ENCODE data around the gene FBXW5.

Gene FBXW5

DNA sequence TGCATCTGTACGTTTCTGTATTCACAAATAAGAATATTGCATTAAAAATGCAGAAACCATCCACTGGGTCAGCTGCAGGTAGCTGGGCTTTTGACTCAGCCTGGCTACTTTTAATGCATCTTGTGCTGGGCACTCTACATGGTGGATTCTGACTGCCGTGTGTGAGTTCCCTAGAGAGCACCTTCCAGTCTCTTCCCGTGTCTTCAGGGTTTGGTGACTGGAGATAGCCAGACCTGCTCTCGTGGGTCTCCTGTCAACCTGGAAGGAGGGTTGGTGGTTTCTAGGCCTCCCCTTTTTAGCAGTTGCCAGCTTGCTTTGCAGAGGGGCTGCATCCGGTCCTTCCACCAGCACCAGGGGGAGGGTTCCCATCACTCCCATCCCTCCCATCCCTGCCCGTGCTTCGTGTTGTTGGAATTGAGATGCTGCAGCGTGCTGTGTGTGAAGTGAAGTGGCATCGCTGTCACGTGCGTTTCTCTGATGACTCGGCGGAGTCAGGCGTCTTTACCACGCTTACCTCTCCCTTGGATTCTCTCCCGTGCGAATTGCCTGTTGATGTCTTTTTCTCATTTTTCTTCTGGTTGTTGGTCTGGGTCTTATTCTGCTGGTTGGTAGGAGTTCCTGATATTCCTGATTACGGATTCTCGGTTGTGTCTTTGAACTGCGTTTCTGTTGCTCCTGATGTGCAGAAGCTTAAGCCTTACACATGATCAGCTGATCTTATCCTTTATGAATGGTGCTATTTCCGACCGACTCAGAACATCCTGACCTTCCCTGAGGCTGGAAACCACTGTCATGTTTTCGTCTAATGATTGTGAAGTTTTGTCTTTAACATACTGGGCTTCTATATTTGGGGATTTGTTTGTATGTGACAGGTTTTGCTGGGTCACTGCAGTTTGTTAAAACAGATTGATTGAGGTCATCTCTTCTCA is 16.9 kb downstream of the FBXW5 start:
- no peak overlapping the region for H3K27ac Mint-ChIP-seq
- H3K4me3 Mint-ChIP-seq: no peak overlapping the region
- peaks cover 2% of the 10 kb centered on the region for H3K4me1 Mint-ChIP-seq (ENCODE audit: low read depth)
- H3K36me3 Mint-ChIP-seq (ENCODE audit: low read depth): peaks cover 45% of the 10 kb centered on the region
- no peaks in the 10 kb centered on the region for H3K9me3 Mint-ChIP-seq
- no peak for DNase-seq (ENCODE audit: low spot score)
- H3K27me3 Mint-ChIP-seq (ENCODE audit: low read depth): no peaks in the 10 kb centered on the region

DNA sequence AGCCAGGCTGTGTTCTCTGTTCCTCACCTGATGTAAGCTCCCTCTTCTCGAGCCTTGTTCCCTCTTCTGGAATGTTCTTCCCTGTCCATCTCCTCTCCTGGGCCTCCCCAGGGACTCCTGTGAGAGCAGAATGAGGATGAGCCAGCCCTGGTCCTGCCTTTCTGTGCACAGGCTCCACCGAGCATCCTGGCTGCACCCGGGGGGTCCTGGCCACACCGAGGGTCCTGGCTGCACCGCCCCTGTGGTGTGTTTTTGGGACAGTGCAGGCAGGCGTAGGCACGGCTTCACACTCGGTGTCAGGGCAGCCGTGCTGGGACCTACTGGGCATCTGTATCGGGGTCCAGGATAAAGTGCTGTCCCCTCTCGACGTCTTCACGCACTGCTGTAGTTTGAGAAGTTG is 17.8 kb downstream of the FBXW5 start:
- no peak for DNase-seq (ENCODE audit: low spot score)
- Mint-ChIP-seq H3K27me3 (ENCODE audit: low read depth) (no peaks in the 10 kb centered on the region), H3K4me3 (no peak overlapping the region), H3K9me3 (no peaks in the 10 kb centered on the region), H3K36me3 (ENCODE audit: low read depth) (peaks cover 45% of the 10 kb centered on the region), H3K27ac (no peak overlapping the region), H3K4me1 (ENCODE audit: low read depth) (peaks cover under 1% of the 10 kb centered on the region)

DNA sequence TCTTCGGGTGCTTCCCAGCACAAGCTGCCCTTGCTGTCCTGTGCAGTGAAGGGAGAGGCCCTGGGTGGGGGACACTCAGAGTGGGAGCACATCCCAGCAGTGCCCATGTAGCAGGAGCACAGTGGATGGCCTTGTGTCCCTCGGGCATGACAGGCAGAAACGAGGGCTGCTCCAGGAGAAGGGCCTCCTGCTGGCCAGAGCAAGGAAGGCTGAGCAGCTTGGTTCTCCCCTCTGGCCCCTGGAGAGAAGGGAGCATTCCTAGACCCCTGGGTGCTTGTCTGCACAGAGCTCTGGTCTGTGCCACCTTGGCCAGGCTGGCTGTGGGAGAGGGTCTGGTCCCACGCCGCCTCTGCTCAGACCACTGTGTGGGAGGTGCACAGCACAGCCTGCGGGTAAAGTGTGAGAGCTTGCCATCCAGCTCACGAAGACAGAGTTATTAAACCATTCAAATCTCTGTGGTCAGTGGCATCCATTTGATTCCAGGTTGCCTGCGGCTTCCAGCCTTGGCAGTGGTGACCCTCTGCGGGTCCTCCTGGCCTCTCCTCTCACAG is 18.3 kb downstream of the FBXW5 start:
- no peak overlapping the region for H3K4me3 Mint-ChIP-seq
- H3K4me1 Mint-ChIP-seq (ENCODE audit: low read depth): no peaks in the 10 kb centered on the region
- H3K27ac Mint-ChIP-seq: no peak overlapping the region
- H3K36me3 Mint-ChIP-seq (ENCODE audit: low read depth): peaks cover 42% of the 10 kb centered on the region
- H3K9me3 Mint-ChIP-seq: no peaks in the 10 kb centered on the region
- H3K27me3 Mint-ChIP-seq (ENCODE audit: low read depth): no peaks in the 10 kb centered on the region
- no peak for DNase-seq (ENCODE audit: low spot score)

DNA sequence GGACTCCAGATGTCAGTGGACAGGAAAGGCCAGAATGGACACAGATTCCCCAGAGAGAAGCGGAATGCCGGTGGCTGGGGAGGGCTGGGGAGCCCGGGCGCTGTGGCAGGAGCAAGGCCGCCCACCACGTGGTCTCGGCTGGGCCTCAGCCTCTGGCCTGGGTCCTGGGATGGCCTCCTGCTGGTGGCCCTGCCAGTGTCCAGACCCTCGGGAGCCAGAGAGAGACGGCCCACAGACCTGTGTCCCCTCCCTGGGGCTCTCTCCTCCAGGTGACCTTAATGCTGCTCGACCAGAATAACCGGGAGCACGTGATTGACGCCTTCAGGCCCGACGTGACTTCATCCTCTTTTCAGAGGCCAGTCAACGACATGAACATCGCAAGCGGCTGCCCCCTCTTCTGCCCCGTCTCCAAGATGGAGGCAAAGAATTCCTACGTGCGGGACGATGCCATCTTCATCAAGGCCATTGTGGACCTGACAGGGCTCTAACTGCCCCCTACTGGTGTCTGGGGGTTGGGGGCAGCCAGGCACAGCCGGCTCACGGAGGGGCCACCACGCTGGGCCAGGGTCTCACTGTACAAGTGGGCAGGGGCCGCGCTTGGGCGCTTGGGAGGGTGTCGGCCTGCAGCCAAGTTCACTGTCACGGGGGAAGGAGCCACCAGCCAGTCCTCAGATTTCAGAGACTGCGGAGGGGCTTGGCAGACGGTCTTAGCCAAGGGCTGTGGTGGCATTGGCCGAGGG is 19.0 kb downstream of the FBXW5 start:
- Mint-ChIP-seq H3K27ac (no peak overlapping the region), H3K4me1 (ENCODE audit: low read depth) (no peaks in the 10 kb centered on the region), H3K9me3 (no peaks in the 10 kb centered on the region), H3K4me3 (no peak overlapping the region), H3K27me3 (ENCODE audit: low read depth) (no peaks in the 10 kb centered on the region), H3K36me3 (ENCODE audit: low read depth) (peaks cover 44% of the 10 kb centered on the region)
- no peak for DNase-seq (ENCODE audit: low spot score)

DNA sequence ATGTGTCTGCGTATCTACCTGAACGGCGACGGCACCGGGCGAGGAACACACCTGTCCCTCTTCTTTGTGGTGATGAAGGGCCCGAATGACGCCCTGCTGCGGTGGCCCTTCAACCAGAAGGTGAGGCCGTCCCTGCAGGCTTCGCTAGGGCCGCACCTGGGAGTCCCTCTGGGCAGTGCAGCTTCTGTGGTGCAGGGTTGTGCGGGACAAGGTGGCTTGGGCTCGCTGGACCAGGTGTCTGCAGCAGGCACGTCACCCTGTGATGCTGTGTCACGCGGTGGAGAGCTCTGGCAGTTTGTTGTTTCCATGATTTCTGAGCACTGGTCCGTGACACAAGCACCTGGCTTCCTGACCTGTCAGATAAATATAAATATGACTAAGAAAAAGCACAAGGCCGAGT is 20.7 kb downstream of the FBXW5 start:
- Mint-ChIP-seq H3K4me1 (ENCODE audit: low read depth) (no peaks in the 10 kb centered on the region), H3K27ac (no peak overlapping the region), H3K27me3 (ENCODE audit: low read depth) (no peaks in the 10 kb centered on the region), H3K36me3 (ENCODE audit: low read depth) (peaks cover 51% of the 10 kb centered on the region), H3K4me3 (no peak overlapping the region), H3K9me3 (no peaks in the 10 kb centered on the region)
- no peak for DNase-seq (ENCODE audit: low spot score)

DNA sequence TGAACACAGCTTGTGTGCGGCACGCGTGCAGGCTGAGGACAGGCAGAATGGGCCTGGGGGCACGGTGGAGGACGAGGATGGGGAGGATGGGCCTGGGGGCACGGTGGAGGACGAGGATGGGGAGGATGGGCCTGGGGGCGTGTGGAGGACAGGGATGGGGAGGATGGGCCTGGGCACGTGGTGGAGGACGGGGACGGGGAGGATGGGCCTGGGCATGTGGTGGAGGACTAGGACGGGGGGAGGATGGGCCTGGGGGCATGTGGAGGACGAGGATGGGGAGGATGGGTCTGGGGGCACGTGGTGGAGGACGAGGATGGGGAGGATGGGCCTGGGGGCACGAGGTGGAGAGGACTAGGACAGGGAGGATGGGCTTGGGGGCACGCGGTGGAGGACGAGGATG is 22.0 kb downstream of the FBXW5 start:
- DNase-seq (ENCODE audit: low spot score): no peak
- H3K27ac Mint-ChIP-seq: peak overlapping the region; percentile 41
- H3K4me3 Mint-ChIP-seq: no peak overlapping the region
- H3K36me3 Mint-ChIP-seq (ENCODE audit: low read depth): peaks cover 49% of the 10 kb centered on the region
- no peaks in the 10 kb centered on the region for H3K4me1 Mint-ChIP-seq (ENCODE audit: low read depth)
- H3K27me3 Mint-ChIP-seq (ENCODE audit: low read depth): no peaks in the 10 kb centered on the region
- H3K9me3 Mint-ChIP-seq: no peaks in the 10 kb centered on the region

DNA sequence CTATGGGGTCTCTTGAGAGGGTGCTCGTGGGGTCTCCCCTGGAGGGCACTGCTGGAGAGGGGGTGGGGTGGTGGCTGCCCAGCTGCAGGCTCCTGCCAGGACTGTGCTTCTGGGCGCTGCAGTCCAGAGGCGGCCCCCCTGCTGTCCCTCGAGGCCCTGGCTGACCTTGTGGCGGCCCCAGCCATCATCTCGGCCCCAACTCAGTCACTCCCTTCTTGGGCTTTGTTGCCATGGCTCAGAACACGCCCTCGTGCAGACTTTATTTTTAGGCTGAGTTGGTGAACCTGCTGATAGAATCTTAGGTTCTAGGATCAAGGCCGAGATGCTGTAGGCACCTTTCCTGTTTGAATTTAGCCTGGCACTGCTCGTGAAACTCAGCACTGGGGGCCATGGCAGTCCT is 22.8 kb downstream of the FBXW5 start:
- H3K4me1 Mint-ChIP-seq (ENCODE audit: low read depth): no peaks in the 10 kb centered on the region
- H3K9me3 Mint-ChIP-seq: no peaks in the 10 kb centered on the region
- H3K27me3 Mint-ChIP-seq (ENCODE audit: low read depth): no peaks in the 10 kb centered on the region
- H3K36me3 Mint-ChIP-seq (ENCODE audit: low read depth): peaks cover 53% of the 10 kb centered on the region
- no peak for DNase-seq (ENCODE audit: low spot score)
- no peak overlapping the region for H3K4me3 Mint-ChIP-seq
- H3K27ac Mint-ChIP-seq: no peak overlapping the region

DNA sequence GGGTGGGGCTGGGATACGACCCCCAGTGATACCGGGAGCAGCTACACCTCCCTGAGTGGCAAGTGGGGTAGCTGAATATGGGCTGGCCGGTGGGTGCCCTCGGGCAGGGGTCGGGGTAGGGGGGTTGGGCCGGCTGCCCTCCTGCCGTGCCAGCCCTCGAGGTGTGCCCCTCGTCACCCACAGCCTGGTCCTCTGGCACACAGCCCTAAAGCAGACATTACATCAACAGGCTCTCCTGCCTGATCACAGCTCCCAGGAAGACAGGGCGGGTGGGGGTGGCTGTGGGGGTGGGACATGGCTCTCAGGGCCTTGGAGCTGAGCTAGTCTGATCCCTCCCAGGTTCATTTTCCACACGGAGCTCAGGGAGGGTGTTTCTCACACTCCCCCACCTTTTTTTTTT is 23.2 kb downstream of the FBXW5 start:
- no peaks in the 10 kb centered on the region for H3K9me3 Mint-ChIP-seq
- H3K4me1 Mint-ChIP-seq (ENCODE audit: low read depth): no peaks in the 10 kb centered on the region
- no peaks in the 10 kb centered on the region for H3K27me3 Mint-ChIP-seq (ENCODE audit: low read depth)
- DNase-seq (ENCODE audit: low spot score): no peak
- no peak overlapping the region for H3K4me3 Mint-ChIP-seq
- peaks cover 55% of the 10 kb centered on the region for H3K36me3 Mint-ChIP-seq (ENCODE audit: low read depth)
- H3K27ac Mint-ChIP-seq: no peak overlapping the region

DNA sequence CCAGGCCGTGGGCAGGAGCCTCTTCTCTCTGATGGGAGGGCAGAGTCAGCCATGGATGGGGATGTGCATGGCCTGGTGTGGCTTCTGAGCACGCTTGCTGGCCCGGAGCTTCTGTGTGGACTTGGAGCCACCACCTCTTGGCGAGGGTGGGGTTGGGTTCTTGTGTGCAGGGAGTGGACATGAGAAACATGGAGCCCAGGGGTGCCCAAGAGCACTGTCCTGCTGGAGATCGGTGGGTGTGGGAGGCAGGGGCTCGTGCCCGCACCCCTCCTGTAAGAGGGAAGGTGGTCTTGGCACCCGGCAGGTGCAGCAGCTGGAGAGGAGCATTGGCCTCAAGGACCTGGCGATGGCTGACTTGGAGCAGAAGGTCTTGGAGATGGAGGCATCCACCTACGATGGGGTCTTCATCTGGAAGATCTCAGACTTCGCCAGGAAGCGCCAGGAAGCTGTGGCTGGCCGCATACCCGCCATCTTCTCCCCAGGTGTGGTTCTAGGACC is 23.8 kb downstream of the FBXW5 start:
- H3K4me1 Mint-ChIP-seq (ENCODE audit: low read depth): no peaks in the 10 kb centered on the region
- H3K36me3 Mint-ChIP-seq (ENCODE audit: low read depth): peaks cover 60% of the 10 kb centered on the region
- no peak overlapping the region for H3K27ac Mint-ChIP-seq

DNA sequence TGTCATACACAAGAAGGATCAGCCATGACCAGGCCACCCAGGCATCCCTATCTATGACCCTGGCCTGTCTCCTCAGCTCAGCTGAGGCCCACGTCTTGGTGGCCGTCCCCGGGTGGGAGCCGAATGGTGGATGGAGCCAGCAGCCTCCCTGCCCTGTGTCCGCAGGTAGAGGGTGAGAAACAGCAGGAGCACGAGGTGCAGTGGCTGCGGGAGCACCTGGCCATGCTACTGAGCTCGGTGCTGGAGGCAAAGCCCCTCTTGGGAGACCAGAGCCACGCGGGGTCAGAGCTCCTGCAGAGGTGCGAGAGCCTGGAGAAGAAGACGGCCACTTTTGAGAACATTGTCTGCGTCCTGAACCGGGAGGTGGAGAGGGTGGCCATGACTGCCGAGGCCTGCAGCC is 24.5 kb downstream of the FBXW5 start:
- DNase-seq (ENCODE audit: low spot score): no peak
- no peaks in the 10 kb centered on the region for H3K9me3 Mint-ChIP-seq
- H3K27ac Mint-ChIP-seq: no peak overlapping the region
- H3K27me3 Mint-ChIP-seq (ENCODE audit: low read depth): no peaks in the 10 kb centered on the region
- no peaks in the 10 kb centered on the region for H3K4me1 Mint-ChIP-seq (ENCODE audit: low read depth)
- H3K36me3 Mint-ChIP-seq (ENCODE audit: low read depth): peaks cover 58% of the 10 kb centered on the region
- no peak overlapping the region for H3K4me3 Mint-ChIP-seq

More for the DNA sequence above, 23.8 kb downstream of the FBXW5 start:
- Mint-ChIP-seq H3K9me3 (no peaks in the 10 kb centered on the region), H3K4me3 (no peak overlapping the region), H3K27me3 (ENCODE audit: low read depth) (no peaks in the 10 kb centered on the region)
- no peak for DNase-seq (ENCODE audit: low spot score)

DNA sequence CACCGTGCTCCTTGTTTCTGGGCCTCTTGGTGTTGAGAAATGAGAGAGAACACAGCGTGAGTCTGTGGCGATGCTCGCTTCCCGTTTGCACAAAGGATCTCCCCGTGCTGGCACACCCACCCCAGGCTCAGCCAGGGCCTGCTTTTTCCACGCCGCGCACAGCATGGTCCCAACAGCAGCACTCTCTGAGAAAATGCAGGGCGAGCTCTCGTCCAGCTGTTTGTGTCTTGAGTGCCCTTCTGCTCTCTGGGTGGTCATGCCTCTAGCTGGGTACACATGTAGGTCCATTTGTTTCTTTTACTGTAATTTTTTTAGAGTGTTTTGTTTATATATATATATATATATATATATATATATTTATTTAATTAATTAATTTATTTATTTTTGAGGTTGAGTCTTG is 26.6 kb downstream of the FBXW5 start:
- no peak for DNase-seq (ENCODE audit: low spot score)
- peaks cover 51% of the 10 kb centered on the region for H3K36me3 Mint-ChIP-seq (ENCODE audit: low read depth)
- H3K27me3 Mint-ChIP-seq (ENCODE audit: low read depth): no peaks in the 10 kb centered on the region
- no peak overlapping the region for H3K4me3 Mint-ChIP-seq
- no peaks in the 10 kb centered on the region for H3K9me3 Mint-ChIP-seq
- H3K27ac Mint-ChIP-seq: no peak overlapping the region
- no peaks in the 10 kb centered on the region for H3K4me1 Mint-ChIP-seq (ENCODE audit: low read depth)

DNA sequence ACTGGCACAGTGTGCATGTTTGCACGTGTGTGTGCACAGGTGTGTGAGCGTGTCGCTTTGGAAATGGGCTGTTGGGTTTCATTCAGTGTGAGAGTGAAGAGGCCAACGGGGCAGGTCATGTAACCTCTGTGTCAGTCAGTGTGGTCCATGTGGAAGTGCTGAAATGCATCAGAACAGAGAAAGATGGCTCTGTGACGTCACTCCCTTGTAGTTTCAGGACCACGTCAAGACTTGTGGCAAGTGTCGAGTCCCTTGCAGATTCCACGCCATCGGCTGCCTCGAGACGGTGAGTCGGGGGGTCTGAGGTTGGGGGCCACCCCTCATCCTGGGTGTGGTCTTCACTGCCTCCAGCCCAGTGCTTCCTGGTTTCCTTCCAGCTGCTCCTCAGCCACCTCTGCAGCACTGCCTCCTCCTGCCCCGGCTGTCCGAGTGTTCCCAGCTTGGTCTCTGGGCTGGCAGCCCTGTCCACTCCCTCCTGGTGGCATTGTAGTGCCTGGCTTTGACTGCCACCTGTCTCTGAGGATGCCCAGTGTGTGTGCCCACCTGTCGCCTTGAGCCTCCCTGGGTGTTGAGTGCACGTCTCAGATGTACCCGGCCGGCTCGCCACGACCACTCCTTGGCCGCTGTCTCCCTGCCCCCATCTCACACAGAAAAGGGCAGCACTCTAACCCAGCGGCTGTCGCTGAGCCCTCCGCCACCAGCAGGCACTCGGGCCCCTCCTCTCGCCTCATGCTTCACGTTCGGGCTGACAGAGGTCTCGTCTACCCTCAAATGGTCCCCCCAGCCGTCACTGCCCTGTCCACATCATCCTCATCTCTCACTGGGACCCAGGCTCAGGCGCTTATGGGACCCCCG is 28.0 kb downstream of the FBXW5 start:
- no peak for DNase-seq (ENCODE audit: low spot score)
- H3K9me3 Mint-ChIP-seq: no peaks in the 10 kb centered on the region
- H3K27ac Mint-ChIP-seq: no peak overlapping the region
- H3K27me3 Mint-ChIP-seq (ENCODE audit: low read depth): no peaks in the 10 kb centered on the region
- peaks cover 43% of the 10 kb centered on the region for H3K36me3 Mint-ChIP-seq (ENCODE audit: low read depth)
- H3K4me3 Mint-ChIP-seq: no peak overlapping the region
- no peaks in the 10 kb centered on the region for H3K4me1 Mint-ChIP-seq (ENCODE audit: low read depth)

DNA sequence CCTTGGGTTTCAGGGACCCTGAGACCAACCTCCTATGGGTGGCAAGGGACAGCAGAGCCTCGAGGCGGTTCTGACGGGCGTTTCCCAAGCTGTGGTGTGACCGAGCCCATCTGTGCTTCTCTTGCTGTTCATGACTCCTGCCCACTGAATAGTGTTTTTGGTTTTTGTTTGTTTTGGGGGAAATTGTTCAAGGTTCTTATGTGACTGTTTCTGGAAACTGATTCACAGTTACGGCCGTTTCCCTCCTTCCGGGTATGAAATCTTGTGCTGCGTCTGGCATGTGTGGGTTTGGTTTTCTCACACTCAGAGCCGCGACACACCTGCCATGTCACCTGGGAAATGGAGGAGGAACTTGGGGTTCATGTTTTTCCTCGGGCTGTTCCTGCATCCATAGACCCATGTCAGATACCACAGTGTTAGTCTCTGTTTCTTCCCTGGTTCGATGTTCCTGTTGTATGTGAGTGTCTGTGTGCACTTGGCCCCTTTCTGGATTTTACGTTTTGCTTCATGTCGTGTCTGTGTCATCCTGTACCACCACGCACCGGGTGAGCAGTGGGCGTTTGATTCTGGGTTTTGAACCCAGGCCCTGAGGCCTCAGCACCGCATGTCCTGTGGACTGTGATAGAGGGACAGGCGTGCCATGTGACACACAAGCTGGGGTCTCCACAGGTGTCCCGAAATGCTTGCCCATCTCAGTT is 28.8 kb downstream of the FBXW5 start:
- Mint-ChIP-seq H3K9me3 (no peaks in the 10 kb centered on the region), H3K4me3 (no peak overlapping the region), H3K27me3 (ENCODE audit: low read depth) (no peaks in the 10 kb centered on the region), H3K4me1 (ENCODE audit: low read depth) (no peaks in the 10 kb centered on the region), H3K27ac (no peak overlapping the region), H3K36me3 (ENCODE audit: low read depth) (peaks cover 45% of the 10 kb centered on the region)
- DNase-seq (ENCODE audit: low spot score): no peak

All from T-helper 2 cell treated with Interferon-gamma antibody and Interleukin-4, amounts not matched to agents 5 μg/mL and 100 μg/mL, for 36 hours (primary cell).